Type B pancreatic cell (in vitro differentiated cells): ENCODE results near the gene SP100. TPM values are rescaled to one million over a fixed set of nuclear protein-coding genes. Genes with fewer than 3 reads are reported as not detected.

Experiments
- DNase-seq: peaks from one replicate; pipeline ENCODE4 v3.0.0; 2021; ENCODE audit warnings: mixed read lengths; ENCODE audit not compliant: unreplicated experiment; ENCODE audit errors: extremely low spot score
- H3K27ac Mint-ChIP-seq: 2 replicates; pipeline ENCODE4 v1.8.0; 2021; ENCODE audit warnings: mild to moderate bottlenecking, mixed read lengths
- H3K27me3 Mint-ChIP-seq: 2 replicates; pipeline ENCODE4 v1.8.0; 2021; ENCODE audit warnings: mixed read lengths
- H3K36me3 Mint-ChIP-seq: 2 replicates; pipeline ENCODE4 v1.8.0; 2021; ENCODE audit warnings: mixed read lengths
- H3K4me1 Mint-ChIP-seq: one replicate; pipeline ENCODE4 v1.8.0; 2021; ENCODE audit warnings: mixed read lengths; ENCODE audit not compliant: unreplicated experiment
- H3K4me3 Mint-ChIP-seq: 2 replicates; pipeline ENCODE4 v1.8.0; 2021; ENCODE audit warnings: mild to moderate bottlenecking, mixed read lengths
- H3K9me3 Mint-ChIP-seq: 2 replicates; pipeline ENCODE4 v1.8.0; 2021; ENCODE audit warnings: mixed read lengths
- total RNA-seq: library from RNA; stranded (reverse); gene quantifications from 2 replicates; pipeline ENCODE4 v1.2.1, GENCODE V29; 2021; ENCODE audit warnings: low replicate concordance
- TF ChIP-seq, protein P1 (sequence below): fragments of 200-600 bp; sonication (generic); conservative IDR thresholded peaks from 2 replicates; pipeline ENCODE4 v1.5.0; 2021; ENCODE audit warnings: antibody characterized with exemption, mild to moderate bottlenecking

SP100 gene
- total RNA-seq, 1 donor from 2014 or later, result 21.7 TPM

- Mint-ChIP-seq H3K27ac (no peak overlapping the region), H3K9me3 (peaks cover 5% of the 10 kb centered on the region), H3K4me3 (no peak overlapping the region), H3K27me3 (peaks cover 9% of the 10 kb centered on the region), H3K4me1 (no peaks in the 10 kb centered on the region), H3K36me3 (no peaks in the 10 kb centered on the region)
- TF ChIP-seq, protein P1, sequence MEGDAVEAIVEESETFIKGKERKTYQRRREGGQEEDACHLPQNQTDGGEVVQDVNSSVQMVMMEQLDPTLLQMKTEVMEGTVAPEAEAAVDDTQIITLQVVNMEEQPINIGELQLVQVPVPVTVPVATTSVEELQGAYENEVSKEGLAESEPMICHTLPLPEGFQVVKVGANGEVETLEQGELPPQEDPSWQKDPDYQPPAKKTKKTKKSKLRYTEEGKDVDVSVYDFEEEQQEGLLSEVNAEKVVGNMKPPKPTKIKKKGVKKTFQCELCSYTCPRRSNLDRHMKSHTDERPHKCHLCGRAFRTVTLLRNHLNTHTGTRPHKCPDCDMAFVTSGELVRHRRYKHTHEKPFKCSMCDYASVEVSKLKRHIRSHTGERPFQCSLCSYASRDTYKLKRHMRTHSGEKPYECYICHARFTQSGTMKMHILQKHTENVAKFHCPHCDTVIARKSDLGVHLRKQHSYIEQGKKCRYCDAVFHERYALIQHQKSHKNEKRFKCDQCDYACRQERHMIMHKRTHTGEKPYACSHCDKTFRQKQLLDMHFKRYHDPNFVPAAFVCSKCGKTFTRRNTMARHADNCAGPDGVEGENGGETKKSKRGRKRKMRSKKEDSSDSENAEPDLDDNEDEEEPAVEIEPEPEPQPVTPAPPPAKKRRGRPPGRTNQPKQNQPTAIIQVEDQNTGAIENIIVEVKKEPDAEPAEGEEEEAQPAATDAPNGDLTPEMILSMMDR, result no peak
- DNase-seq, result no peak
Measured at GRCh38 chr2:230578106-230578505, 162.1 kb downstream of the SP100 start.

- Mint-ChIP-seq H3K9me3 (peaks cover 5% of the 10 kb centered on the region), H3K4me1 (no peaks in the 10 kb centered on the region), H3K4me3 (no peak overlapping the region), H3K36me3 (no peaks in the 10 kb centered on the region), H3K27ac (no peak overlapping the region), H3K27me3 (no peaks in the 10 kb centered on the region)
- TF ChIP-seq, protein P1, result no peak
- DNase-seq, result no peak
Measured at GRCh38 chr2:230582851-230583283, 166.9 kb downstream of the SP100 start.

DNA sequence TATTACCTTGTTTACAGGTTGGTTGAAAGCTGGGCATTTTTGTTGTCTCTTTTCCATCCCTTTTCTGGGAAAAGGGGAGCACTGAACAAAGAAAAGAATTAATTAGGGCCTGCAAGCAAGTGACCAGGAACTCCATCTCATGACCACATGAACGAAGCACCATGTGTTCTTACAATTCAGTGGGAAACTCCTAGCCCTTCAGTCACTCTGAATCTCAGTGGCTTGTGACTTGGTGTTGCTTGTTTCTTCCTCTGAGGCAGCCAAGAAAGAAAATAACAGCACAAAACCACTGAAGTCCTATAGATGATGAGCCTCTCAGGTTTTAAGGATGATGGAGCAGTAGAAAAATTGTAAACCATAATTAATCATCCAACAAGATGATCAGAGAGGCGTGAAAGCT is 167.6 kb downstream of the SP100 start:
- H3K9me3 Mint-ChIP-seq, result peaks cover 5% of the 10 kb centered on the region
- H3K27ac Mint-ChIP-seq, result no peak overlapping the region
- DNase-seq, result no peak
- H3K36me3 Mint-ChIP-seq, result no peaks in the 10 kb centered on the region
- no peaks in the 10 kb centered on the region for H3K27me3 Mint-ChIP-seq
- H3K4me3 Mint-ChIP-seq, result no peak overlapping the region
- TF ChIP-seq, protein P1, result no peak
- no peaks in the 10 kb centered on the region for H3K4me1 Mint-ChIP-seq

- TF ChIP-seq, protein P1, result no peak
- Mint-ChIP-seq H3K4me1 (no peaks in the 10 kb centered on the region), H3K9me3 (peaks cover 5% of the 10 kb centered on the region), H3K27ac (no peak overlapping the region), H3K4me3 (no peak overlapping the region), H3K27me3 (no peaks in the 10 kb centered on the region), H3K36me3 (no peaks in the 10 kb centered on the region)
- DNase-seq, result no peak
Measured at GRCh38 chr2:230586328-230586982, 170.5 kb downstream of the SP100 start.

DNA sequence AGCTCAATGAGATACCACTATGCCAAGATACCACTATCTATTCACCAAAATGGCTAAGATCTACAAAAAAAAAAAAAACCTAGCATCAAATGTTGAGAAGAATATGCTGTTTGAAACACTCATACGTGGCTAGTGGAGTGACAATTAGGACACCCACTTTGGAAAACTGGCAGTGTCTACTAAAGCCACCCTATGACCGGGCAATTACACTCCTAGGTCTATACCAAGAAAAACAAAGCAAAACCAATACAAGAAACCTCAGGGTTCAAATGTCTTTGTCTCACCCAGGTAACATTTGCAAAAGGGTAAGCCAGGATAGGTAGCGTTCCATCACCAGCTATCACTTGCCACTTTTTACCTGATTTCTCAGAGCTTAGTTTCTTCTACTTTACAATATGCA is 173.0 kb downstream of the SP100 start:
- DNase-seq, result no peak
- H3K27ac Mint-ChIP-seq, result no peak overlapping the region
- H3K27me3 Mint-ChIP-seq, result no peaks in the 10 kb centered on the region
- H3K4me3 Mint-ChIP-seq, result no peak overlapping the region
- H3K4me1 Mint-ChIP-seq, result no peaks in the 10 kb centered on the region
- H3K36me3 Mint-ChIP-seq, result no peaks in the 10 kb centered on the region
- TF ChIP-seq, protein P1, result no peak
- H3K9me3 Mint-ChIP-seq, result no peaks in the 10 kb centered on the region
